Activated naive CD4-positive, alpha-beta T cell treated with anti-CD3 and anti-CD28 coated beads, Interleukin-2, amount 50 U/mL, for 16 hours (primary cell): ENCODE data around the gene MRPL38.
"Not testable (repeated sequence)": the region's sequence is repeated elsewhere in the genome, so short reads cannot be mapped to it uniquely, and the experiment has no call there.

Source experiments
- DNase-seq: peaks from one replicate; pipeline ENCODE4 v3.0.0-alpha.2; 2020

The MRPL38 gene

GRCh38 chr17:75895370-75896155, 9.1 kb downstream of the MRPL38 start:
- DNase-seq: no peak

GRCh38 chr17:75894049-75894733, 10.5 kb downstream of the MRPL38 start:
- no peak for DNase-seq

- DNase-seq: no peak
Observed at GRCh38 chr17:75893305-75894048, 11.2 kb downstream of the MRPL38 start.

GRCh38 chr17:75892556-75893224, 12.0 kb downstream of the MRPL38 start:
- no peak for DNase-seq

GRCh38 chr17:75891605-75892555, 12.8 kb downstream of the MRPL38 start:
- DNase-seq: no peak

- no peak for DNase-seq
Observed at GRCh38 chr17:75891022-75891604, 13.6 kb downstream of the MRPL38 start.

GRCh38 chr17:75889454-75889853, 15.2 kb downstream of the MRPL38 start:
- no peak for DNase-seq

GRCh38 chr17:75888484-75888883, 16.2 kb downstream of the MRPL38 start:
- DNase-seq: no peak

- not testable (repeated sequence) for DNase-seq
Observed at GRCh38 chr17:75885860-75886259, 18.8 kb downstream of the MRPL38 start.

- DNase-seq: no peak
Observed at GRCh38 chr17:75885431-75885830, 19.3 kb downstream of the MRPL38 start.

GRCh38 chr17:75881678-75882454, 22.8 kb downstream of the MRPL38 start:
- DNase-seq: no peak

- DNase-seq: no peak
Observed at GRCh38 chr17:75880266-75880665, 24.4 kb downstream of the MRPL38 start.

- DNase-seq: no peak
Observed at GRCh38 chr17:75878174-75878998, 26.3 kb downstream of the MRPL38 start, which contains the start of gene TRIM47. TRIM47 (minus strand) TSS chr17:75878581; CDS start chr17:75878548, 33 bp downstream.

- DNase-seq: peak; percentile 76
Observed at GRCh38 chr17:75877752-75878173, 26.9 kb downstream of the MRPL38 start.

GRCh38 chr17:75876938-75877751, 27.5 kb downstream of the MRPL38 start:
- peak; percentile 37 for DNase-seq

GRCh38 chr17:75876190-75876937, 28.3 kb downstream of the MRPL38 start:
- peak; percentile 61 for DNase-seq

GRCh38 chr17:75875940-75876189, 28.8 kb downstream of the MRPL38 start:
- no peak for DNase-seq
